ENCODE results near the gene ACOT7.

GRCh38 chr1:6367381-6368012 is 26.1 kb downstream of the ACOT7 start:
- TF ChIP-seq CTCF (IDR thresholded peaks at IDR 0.05), result no peak
- TF ChIP-seq POLR2A (IDR thresholded peaks at IDR 0.05), result no peak

Measured in lower leg skin (tissue), 3 donors.